Measurements from ENCODE around the gene ATP1A4. TPM values are rescaled to one million over a fixed set of nuclear protein-coding genes. Genes with fewer than 3 reads are reported as not detected.

The ATP1A4 gene
- total and polyA plus RNA-seq, 4 donors: 0.06 to 0.09 (median 0.08) TPM; not detected in 1

DNA sequence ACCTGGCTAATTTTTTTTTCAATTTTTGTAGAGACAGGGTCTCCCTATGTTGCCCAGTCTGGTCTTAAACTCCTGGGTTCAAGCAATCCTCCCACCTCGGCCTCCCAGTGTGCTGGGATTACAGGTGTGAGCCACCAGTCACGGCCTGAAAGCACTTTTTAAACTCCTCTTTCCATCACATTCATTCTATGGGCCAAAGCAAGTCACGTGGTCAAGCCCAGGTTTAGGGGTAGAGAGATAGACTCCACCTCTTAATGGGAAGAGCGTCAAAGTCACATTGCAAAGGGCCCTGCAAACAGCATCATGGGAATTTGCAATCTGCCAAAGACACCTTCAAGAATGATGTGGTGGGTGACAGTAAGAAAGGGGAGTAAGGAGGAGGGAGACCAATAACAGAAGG, 7.1 kb downstream of the ATP1A4 start:
- TF ChIP-seq, protein P1, sequence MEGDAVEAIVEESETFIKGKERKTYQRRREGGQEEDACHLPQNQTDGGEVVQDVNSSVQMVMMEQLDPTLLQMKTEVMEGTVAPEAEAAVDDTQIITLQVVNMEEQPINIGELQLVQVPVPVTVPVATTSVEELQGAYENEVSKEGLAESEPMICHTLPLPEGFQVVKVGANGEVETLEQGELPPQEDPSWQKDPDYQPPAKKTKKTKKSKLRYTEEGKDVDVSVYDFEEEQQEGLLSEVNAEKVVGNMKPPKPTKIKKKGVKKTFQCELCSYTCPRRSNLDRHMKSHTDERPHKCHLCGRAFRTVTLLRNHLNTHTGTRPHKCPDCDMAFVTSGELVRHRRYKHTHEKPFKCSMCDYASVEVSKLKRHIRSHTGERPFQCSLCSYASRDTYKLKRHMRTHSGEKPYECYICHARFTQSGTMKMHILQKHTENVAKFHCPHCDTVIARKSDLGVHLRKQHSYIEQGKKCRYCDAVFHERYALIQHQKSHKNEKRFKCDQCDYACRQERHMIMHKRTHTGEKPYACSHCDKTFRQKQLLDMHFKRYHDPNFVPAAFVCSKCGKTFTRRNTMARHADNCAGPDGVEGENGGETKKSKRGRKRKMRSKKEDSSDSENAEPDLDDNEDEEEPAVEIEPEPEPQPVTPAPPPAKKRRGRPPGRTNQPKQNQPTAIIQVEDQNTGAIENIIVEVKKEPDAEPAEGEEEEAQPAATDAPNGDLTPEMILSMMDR (IDR thresholded peaks at IDR 0.05; ENCODE audit: control extremely low read depth, extremely low read depth): no peak
- Histone ChIP-seq H3K27me3 (ENCODE audit: control insufficient read depth in 3 of 3, insufficient read depth in 3 of 3, low read length in 2 of 3) (no peaks in the 10 kb centered on the region), H3K9me3 (ENCODE audit: control insufficient read depth in 4 of 4, insufficient read depth in 3 of 4, low read length in 3 of 4) (no peaks in the 10 kb centered on the region), H3K27ac (ENCODE audit: low read depth in 1 of 2, low read length in 1 of 2) (no peak overlapping the region), H3K4me1 (ENCODE audit: control insufficient read depth in 5 of 5, insufficient read depth in 5 of 5, low read length in 5 of 5) (no peaks in the 10 kb centered on the region), H3K36me3 (ENCODE audit: control insufficient read depth in 4 of 4, insufficient read depth in 4 of 4, low read length in 4 of 4) (no peaks in the 10 kb centered on the region), H3K9ac (ENCODE audit: insufficient read depth in 1 of 2, low read length in 2 of 2) (no peak overlapping the region), H3K4me3 (no peak overlapping the region)
- ATAC-seq (ENCODE audit: insufficient read depth, low FRiP score) (no peak), DNase-seq (no peak)
- 89 to 95% methylated on average over 4 of the region's 4 CpGs for WGBS, 2 donors

DNA sequence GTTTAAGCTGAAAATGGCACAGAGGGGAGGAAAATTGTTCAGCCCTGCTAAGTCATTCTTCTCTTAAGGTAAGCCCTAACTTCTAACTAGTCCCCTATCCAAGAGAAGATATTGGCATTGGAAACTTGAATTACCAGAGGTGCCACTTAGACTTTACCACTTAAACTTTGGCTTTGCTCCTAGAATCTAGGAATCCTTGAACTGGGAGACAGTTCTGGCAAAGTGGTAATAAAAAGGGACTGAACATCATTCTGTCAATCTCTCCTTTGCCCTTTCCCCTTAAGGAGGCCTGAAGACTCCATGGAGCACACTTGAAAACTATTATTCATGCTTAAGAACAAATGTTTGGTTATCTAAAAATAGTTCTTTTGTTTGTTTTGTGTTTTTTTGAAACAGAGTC, 8.4 kb downstream of the ATP1A4 start:
- no peaks in the 10 kb centered on the region for H3K4me1 ChIP-seq (ENCODE audit: control insufficient read depth in 5 of 5, insufficient read depth in 5 of 5, low read length in 5 of 5)
- H3K4me3 ChIP-seq: no peak overlapping the region
- no peaks in the 10 kb centered on the region for H3K27me3 ChIP-seq (ENCODE audit: control insufficient read depth in 3 of 3, insufficient read depth in 3 of 3, low read length in 2 of 3)
- ATAC-seq (ENCODE audit: insufficient read depth, low FRiP score): peak; percentile 80
- peak in 2 of 3 donors; percentile 30 to 60 for DNase-seq
- H3K27ac ChIP-seq (ENCODE audit: low read depth in 1 of 2, low read length in 1 of 2): no peak overlapping the region
- H3K9me3 ChIP-seq (ENCODE audit: control insufficient read depth in 4 of 4, insufficient read depth in 3 of 4, low read length in 3 of 4): no peaks in the 10 kb centered on the region
- TF ChIP-seq, protein P1 (IDR thresholded peaks at IDR 0.05; ENCODE audit: control extremely low read depth, extremely low read depth): no peak
- H3K9ac ChIP-seq (ENCODE audit: insufficient read depth in 1 of 2, low read length in 2 of 2): no peak overlapping the region
- H3K36me3 ChIP-seq (ENCODE audit: control insufficient read depth in 4 of 4, insufficient read depth in 4 of 4, low read length in 4 of 4): no peaks in the 10 kb centered on the region

DNA sequence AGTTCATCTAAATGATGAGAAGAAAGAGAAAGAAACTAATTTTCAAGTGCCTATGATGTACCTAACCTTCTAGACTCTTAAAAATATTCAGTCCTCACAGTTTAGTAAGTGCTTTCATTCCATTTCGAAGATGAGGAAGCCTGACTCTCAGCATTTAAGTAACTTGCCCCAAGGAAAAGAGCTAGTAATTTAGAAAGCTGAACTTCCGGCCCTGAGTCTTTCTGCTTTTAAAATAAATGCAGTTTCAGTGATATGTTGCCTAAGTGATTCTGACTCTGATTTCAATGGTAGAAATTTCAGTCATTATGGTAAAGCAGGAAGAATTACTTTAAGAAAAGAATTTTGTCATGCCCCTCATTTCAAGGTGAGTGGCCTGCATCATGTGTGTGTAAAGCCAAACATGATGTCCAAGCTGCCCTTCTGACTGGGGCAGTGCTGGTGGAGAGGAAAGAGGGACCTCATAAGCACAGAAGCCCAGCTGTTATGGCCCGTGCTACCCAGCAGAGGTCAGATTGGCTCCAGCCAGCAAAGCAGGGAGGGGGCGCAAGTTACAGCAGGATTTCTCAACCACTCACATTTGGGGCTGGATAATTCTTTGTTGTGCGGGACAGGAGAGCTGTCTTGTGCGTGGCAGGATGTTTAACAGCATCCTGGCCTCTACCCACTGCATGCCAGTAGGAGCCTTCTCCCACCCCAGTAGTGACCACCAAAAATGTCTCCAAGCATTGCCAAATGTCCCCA, 10.7 kb downstream of the ATP1A4 start:
- Histone ChIP-seq H3K27ac (ENCODE audit: low read depth in 1 of 2, low read length in 1 of 2) (no peak overlapping the region), H3K9me3 (ENCODE audit: control insufficient read depth in 4 of 4, insufficient read depth in 3 of 4, low read length in 3 of 4) (no peaks in the 10 kb centered on the region), H3K36me3 (ENCODE audit: control insufficient read depth in 4 of 4, insufficient read depth in 4 of 4, low read length in 4 of 4) (no peaks in the 10 kb centered on the region), H3K9ac (ENCODE audit: insufficient read depth in 1 of 2, low read length in 2 of 2) (no peak overlapping the region), H3K4me1 (ENCODE audit: control insufficient read depth in 5 of 5, insufficient read depth in 5 of 5, low read length in 5 of 5) (no peaks in the 10 kb centered on the region), H3K4me3 (no peak overlapping the region), H3K27me3 (ENCODE audit: control insufficient read depth in 3 of 3, insufficient read depth in 3 of 3, low read length in 2 of 3) (no peaks in the 10 kb centered on the region)
- TF ChIP-seq, protein P1 (IDR thresholded peaks at IDR 0.05; ENCODE audit: control extremely low read depth, extremely low read depth): no peak
- DNase-seq: peak; percentile 30 to 59 (median 52)
- WGBS, 2 donors: 60 to 63% methylated on average over 6 of the region's 6 CpGs
- no peak for ATAC-seq (ENCODE audit: insufficient read depth, low FRiP score)

DNA sequence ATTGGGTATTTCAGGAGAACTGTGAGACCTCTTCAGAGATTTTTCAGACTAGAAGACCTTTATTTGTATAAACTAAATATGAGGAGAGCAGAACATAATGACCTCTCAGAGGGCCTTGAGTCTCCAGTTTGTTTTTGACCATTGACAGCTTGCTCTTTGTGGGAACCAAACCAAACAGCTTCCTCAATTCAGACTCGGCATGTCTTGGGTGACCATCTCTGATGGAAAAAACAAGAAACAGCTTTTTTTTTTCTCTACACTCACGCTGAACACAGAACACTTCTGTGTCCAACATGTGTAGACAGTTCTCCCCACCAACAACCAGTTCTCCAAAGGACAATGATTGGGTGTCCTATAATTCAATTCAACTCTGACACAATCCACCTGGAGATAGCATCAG, 11.5 kb downstream of the ATP1A4 start:
- H3K27ac ChIP-seq (ENCODE audit: low read depth in 1 of 2, low read length in 1 of 2): no peak overlapping the region
- no peaks in the 10 kb centered on the region for H3K9me3 ChIP-seq (ENCODE audit: control insufficient read depth in 4 of 4, insufficient read depth in 3 of 4, low read length in 3 of 4)
- 42 to 47% methylated on average over 2 of the region's 2 CpGs for WGBS, 2 donors
- TF ChIP-seq, protein P1 (IDR thresholded peaks at IDR 0.05; ENCODE audit: control extremely low read depth, extremely low read depth): no peak
- H3K36me3 ChIP-seq (ENCODE audit: control insufficient read depth in 4 of 4, insufficient read depth in 4 of 4, low read length in 4 of 4): no peaks in the 10 kb centered on the region
- H3K27me3 ChIP-seq (ENCODE audit: control insufficient read depth in 3 of 3, insufficient read depth in 3 of 3, low read length in 2 of 3): no peaks in the 10 kb centered on the region
- no peak for ATAC-seq (ENCODE audit: insufficient read depth, low FRiP score)
- no peak overlapping the region for H3K9ac ChIP-seq (ENCODE audit: insufficient read depth in 1 of 2, low read length in 2 of 2)
- H3K4me1 ChIP-seq (ENCODE audit: control insufficient read depth in 5 of 5, insufficient read depth in 5 of 5, low read length in 5 of 5): peaks cover 0 to under 1% (median 0%) of the 10 kb centered on the region in 5 donors
- H3K4me3 ChIP-seq: no peak overlapping the region
- DNase-seq: no peak

All from lung (tissue), 12 donors.